ENCODE data around the gene PLPP6.

Gene PLPP6

DNA sequence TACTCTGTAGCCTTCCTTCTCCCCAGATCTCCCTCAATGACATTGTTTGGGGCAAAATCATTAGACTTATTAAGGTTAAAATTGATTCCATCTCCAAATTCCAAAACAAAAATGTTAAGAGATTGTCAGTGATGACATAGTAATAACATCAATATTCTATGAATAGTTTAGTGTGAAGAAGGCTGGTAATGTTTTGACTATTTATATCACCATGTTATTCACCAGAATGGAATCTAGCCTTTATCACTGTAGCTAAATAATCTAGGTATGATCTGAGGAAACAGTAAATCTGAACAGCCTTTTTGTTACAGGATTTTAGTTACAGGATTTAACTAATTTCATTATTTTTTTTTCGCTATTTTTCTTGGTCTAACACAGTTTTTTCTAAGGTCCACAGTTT is 929 bp upstream of the PLPP6 start:
- Histone ChIP-seq H3K4me3 (peak overlapping the region in 1 of 7 experiments; percentile 84), H3K27ac (peak overlapping the region in 3 of 21 experiments; percentile 87 to 96 (median 87))

GRCh38 chr9:4661611-4662010 is 483 bp upstream of the PLPP6 start:
- peak overlapping the region; percentile 83 to 100 (median 94) for H3K4me3 ChIP-seq
- H3K27ac ChIP-seq = peak overlapping the region in 19 of 21 experiments; percentile 80 to 96 (median 88)

DNA sequence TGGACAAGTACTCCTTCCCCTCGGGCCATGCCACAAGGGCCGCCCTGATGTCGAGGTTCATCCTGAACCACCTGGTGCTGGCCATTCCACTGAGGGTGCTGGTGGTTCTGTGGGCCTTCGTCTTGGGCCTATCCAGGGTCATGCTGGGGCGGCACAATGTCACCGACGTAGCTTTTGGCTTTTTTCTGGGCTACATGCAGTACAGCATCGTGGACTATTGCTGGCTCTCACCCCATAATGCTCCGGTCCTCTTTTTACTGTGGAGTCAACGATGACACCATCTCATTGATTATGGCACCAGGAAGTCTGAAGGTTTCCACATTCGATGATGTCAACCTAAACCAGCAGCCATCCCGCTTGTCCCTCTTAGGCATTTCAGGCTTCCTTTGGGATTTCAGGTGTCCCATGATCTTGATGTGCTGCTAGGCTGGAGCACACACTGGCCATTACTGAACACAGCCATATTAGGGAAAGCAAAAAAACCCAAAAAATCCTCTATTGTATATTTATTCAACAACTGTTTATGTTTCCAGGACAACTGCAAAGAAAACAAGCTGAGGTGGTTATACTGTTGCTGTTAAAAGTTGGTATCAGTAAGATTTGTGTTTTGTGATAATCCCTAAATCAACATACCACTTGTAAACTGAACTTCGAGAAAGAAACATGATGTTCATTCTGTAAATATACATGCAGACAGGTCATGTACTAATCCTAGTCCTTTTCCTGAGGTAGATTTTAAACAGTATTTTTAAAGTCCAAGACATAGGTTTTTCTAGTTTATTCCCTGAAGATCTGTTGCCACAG is 1.1 kb downstream of the PLPP6 start:
- Histone ChIP-seq H3K27ac (peak overlapping the region in 19 of 21 experiments; percentile 72 to 96 (median 87)), H3K4me3 (peak overlapping the region; percentile 83 to 100 (median 94))

- peak overlapping the region in 5 of 21 experiments; percentile 38 to 88 (median 63) for H3K27ac ChIP-seq
- peak overlapping the region in 2 of 7 experiments; percentile 1 to 96 for H3K4me3 ChIP-seq
Observed at GRCh38 chr9:4663956-4664355, 1.9 kb downstream of the PLPP6 start.

GRCh38 chr9:4665357-4665756 is 3.3 kb downstream of the PLPP6 start:
- peak overlapping the region in 2 of 7 experiments; percentile 45 to 52 for H3K4me3 ChIP-seq
- H3K27ac ChIP-seq = peak overlapping the region in 10 of 21 experiments; percentile 10 to 87 (median 74)

- H3K27ac ChIP-seq = peak within 1 kb of the TSS in 16 of 21 experiments; percentile 7 to 87 (median 66)
- H3K4me3 ChIP-seq = peak within 1 kb of the TSS; percentile 22 to 52 (median 37)
Observed at GRCh38 chr9:4666042-4666699, 4.1 kb downstream of the PLPP6 start, which contains the start of gene SPATA6L. Gene SPATA6L (minus strand): TSS chr9:4666480. CDS start chr9:4666250, 230 bp downstream.

- H3K4me3 ChIP-seq = no peak overlapping the region
- H3K27ac ChIP-seq = no peak overlapping the region
Observed at GRCh38 chr9:4667681-4668080, 5.6 kb downstream of the PLPP6 start.

DNA sequence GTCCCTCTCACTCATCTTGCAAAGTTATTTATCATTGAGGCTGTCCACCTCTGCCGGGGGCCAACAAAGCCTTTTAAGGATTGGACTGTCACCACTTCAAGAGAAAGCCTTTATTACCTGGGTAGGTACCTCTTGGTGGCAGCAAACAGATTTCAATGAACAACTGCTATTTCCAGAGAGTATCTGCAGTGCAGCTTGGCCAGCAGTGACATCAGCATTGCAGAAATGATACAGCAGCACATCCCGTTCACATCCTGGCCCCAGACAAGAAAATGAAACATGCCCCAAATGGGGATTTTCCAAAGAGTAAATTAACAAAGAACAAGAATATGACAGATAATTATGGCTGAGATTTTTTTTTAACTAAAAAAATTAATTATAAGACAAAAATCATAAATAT is 6.5 kb downstream of the PLPP6 start:
- Histone ChIP-seq H3K27ac (no peak overlapping the region), H3K4me3 (no peak overlapping the region)

- Histone ChIP-seq H3K27ac (no peak overlapping the region), H3K4me3 (no peak overlapping the region)
Observed at GRCh38 chr9:4669890-4670289, 7.8 kb downstream of the PLPP6 start.

GRCh38 chr9:4670591-4670990 is 8.5 kb downstream of the PLPP6 start:
- Histone ChIP-seq H3K27ac (no peak overlapping the region), H3K4me3 (no peak overlapping the region)

- Histone ChIP-seq H3K27ac (no peak overlapping the region), H3K4me3 (no peak overlapping the region)
Observed at GRCh38 chr9:4671737-4672136, 9.6 kb downstream of the PLPP6 start.

GRCh38 chr9:4674783-4675182 is 12.7 kb downstream of the PLPP6 start:
- Histone ChIP-seq H3K4me3 (no peak overlapping the region), H3K27ac (peak overlapping the region in 5 of 21 experiments; percentile 22 to 55 (median 26))

DNA sequence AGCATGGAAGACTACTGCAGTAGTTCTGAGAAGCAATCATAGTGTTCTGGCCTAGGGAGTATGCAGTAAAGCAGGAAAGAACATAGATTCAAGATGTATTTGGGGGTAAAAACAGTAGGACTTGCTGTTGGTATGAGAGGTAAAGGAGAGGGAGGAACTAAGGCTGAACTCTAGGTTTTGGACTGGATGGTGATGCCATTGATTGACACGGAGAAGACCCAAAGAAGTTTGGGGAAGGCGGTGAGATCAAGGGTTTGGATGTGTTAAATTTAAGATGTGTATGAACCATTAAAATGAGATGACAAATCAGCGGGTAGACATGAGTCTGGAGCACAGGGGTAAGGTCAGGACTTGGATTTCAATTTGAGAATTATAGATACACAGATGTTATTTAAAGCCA is 15.3 kb downstream of the PLPP6 start:
- H3K27ac ChIP-seq = no peak overlapping the region
- no peak overlapping the region for H3K4me3 ChIP-seq

DNA sequence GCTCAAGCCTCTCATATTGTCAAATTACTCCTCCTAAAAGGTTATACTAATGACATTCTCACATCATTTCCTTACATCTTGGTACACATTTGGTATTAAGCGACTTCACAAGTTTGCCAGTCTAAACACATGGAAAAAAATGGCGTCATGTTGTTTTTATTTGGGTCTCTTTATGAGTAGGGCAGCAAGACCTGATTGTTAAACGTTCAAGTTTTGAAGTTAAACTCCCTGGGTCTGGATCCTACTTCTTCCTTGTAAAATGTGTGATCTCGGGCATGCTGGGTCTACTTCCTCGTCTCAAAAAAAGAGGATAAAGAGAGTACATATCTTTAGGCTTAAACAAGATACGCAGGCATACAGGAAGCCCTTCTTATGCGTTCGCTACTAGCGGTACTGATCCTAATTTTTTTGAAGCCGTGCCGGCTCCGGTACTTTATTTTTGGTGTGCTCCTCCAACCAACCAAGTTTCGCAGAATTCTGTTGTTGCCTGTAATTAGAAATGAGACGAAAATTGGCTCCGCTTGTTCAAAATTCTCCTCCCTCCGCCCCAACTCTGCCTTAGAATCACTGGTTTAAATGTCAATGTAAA is 16.7 kb downstream of the PLPP6 start:
- H3K4me3 ChIP-seq = peak overlapping the region; percentile 57 to 80 (median 71)
- H3K27ac ChIP-seq = peak overlapping the region; percentile 57 to 99 (median 96)

DNA sequence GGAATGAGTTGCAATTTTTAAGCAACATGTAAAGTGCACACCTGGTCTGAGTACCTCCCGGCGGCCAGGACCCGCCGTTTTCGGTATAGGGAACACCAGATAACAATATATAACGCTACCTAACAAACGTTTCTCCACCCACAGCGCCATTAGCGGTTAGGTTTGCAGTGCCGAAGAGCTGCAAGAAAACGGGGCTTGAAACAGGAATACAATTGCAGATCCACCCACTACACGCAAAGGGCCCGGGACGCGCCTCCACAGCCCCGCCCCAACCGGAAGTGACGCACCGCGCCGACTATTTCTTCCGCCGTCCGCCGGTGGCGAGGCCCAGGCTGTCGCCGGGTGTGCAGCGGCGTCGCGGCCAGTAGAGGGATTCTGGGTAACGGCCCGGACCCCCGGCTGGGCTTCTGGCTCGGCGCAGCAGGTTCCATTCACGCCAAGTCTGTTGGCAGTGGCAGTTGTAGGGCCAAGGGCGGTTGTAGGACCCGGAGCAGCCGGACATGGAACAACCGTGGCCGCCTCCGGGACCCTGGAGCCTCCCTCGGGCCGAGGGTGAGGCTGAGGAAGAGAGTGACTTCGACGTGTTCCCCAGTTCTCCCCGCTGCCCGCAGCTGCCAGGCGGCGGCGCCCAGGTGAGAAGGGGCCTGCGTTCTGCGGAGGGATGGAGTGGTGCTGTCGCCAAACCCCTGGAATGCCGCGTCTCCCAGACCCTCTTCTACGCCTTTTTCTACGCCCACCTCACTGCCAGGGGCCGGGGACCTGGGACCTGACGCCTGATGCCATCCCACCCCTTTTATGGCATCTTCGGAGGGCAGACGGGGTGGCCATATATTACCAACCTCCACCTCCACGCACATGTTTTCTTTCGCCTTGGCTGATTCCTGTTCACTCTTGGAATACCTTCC is 17.4 kb downstream of the PLPP6 start, which contains the start of gene CDC37L1:
Gene CDC37L1 (plus strand): TSS at position 302 of the 905 bp plus-strand sequence. CDS start 199 bp downstream, at position 501.
- Histone ChIP-seq H3K4me3 (peak within 1 kb of the TSS; percentile 57 to 80 (median 71)), H3K27ac (peak within 1 kb of the TSS; percentile 87 to 99 (median 96))

GRCh38 chr9:4680173-4680525 is 18.1 kb downstream of the PLPP6 start:
- Histone ChIP-seq H3K27ac (peak overlapping the region; percentile 87 to 99 (median 96)), H3K4me3 (peak overlapping the region; percentile 57 to 80 (median 71))

DNA sequence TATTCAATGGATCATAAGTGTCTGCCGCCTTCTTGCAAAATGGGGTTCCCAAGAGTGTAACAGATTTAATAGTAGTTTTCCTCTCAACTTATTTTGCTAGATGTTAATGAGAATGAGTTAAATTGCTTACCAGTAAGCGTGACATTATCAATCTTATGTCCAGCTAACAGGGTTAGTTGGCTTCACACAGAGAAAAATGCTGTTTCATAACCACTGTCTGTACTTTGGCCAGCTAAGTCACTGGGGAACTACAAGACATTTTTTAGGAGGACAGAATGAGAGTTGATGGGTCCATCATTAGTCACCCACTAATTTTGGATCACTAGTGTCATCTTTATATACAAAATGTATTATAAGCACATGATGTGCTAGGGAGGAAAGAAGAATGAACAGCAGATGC is 18.7 kb downstream of the PLPP6 start:
- Histone ChIP-seq H3K27ac (peak overlapping the region in 11 of 21 experiments; percentile 95 to 99 (median 98)), H3K4me3 (peak overlapping the region in 5 of 7 experiments; percentile 60 to 80 (median 71))

- no peak overlapping the region for H3K4me3 ChIP-seq
- no peak overlapping the region for H3K27ac ChIP-seq
Observed at GRCh38 chr9:4684820-4685219, 22.7 kb downstream of the PLPP6 start.

- Histone ChIP-seq H3K27ac (no peak overlapping the region), H3K4me3 (no peak overlapping the region)
Observed at GRCh38 chr9:4686112-4686511, 24.0 kb downstream of the PLPP6 start.
